ENCODE measurements around the gene HSD17B11.

DNA sequence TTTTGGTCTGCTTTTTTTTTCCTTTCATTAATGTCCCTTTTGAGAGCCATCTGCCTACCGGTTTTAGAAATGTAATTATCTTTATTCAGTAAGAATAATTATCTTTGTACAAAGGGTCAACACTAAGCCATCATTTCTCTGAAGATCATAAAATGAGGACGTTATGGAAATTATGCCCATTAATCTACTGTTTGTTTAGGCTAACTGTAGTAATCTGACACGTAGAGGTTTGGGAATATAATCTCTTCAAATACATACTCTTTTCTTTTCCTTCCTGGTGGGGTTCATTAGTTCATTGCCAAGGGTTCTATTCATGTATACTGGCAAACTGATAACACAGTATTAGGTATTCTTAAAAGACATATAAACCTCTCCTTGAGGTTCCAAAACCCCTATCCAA is 64.5 kb downstream of the HSD17B11 start:
- TF ChIP-seq, protein P1, sequence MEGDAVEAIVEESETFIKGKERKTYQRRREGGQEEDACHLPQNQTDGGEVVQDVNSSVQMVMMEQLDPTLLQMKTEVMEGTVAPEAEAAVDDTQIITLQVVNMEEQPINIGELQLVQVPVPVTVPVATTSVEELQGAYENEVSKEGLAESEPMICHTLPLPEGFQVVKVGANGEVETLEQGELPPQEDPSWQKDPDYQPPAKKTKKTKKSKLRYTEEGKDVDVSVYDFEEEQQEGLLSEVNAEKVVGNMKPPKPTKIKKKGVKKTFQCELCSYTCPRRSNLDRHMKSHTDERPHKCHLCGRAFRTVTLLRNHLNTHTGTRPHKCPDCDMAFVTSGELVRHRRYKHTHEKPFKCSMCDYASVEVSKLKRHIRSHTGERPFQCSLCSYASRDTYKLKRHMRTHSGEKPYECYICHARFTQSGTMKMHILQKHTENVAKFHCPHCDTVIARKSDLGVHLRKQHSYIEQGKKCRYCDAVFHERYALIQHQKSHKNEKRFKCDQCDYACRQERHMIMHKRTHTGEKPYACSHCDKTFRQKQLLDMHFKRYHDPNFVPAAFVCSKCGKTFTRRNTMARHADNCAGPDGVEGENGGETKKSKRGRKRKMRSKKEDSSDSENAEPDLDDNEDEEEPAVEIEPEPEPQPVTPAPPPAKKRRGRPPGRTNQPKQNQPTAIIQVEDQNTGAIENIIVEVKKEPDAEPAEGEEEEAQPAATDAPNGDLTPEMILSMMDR (IDR thresholded peaks at IDR 0.05; ENCODE audit: insufficient read depth, low read length), result no peak
- TF ChIP-seq POLR2AphosphoS5 (IDR thresholded peaks at IDR 0.05; ENCODE audit: low read depth), result no peak
